ENCODE results near the gene TLE2.

GRCh38 chr19:3020321-3020960 lies 8.6 kb downstream of the TLE2 start:
- TF ChIP-seq CTCF (IDR thresholded peaks at IDR 0.05) (no peak), POLR2A (IDR thresholded peaks at IDR 0.05) (no peak)
